IPS-18c (cell line): ENCODE results near the gene BUD23.

Source experiments
- H3K4me3 ChIP-seq: 2 replicates; pipeline ENCODE4 v1.7.0; 2013; ENCODE audit warnings: low read depth, mild to moderate bottlenecking, low read length, moderate library complexity; ENCODE audit not compliant: insufficient read depth
- H3K9me3 ChIP-seq: one replicate; pipeline ENCODE4 v1.6.1; 2013; ENCODE audit warnings: mild to moderate bottlenecking, low read length, moderate library complexity; ENCODE audit not compliant: control insufficient read depth, insufficient read depth

BUD23 gene

DNA sequence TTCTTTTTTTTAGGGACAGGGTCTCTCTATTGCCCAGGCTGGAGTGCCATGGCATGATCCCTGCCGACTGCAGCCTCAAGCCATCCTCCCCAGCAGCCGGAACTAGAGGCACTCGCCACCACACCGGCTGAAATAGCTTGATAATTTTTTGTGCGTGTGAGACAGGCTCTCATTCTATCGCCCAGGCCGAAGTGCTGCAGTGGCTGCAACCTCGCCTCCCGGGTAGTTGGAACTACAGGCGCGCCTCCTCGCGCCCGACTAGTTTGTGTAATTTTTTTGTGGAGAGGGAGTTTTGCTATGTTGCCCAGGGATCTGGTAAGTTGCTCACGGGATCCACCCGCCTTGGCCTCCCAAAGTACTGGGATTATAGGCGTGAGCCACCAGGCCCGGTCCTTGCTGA lies 1.9 kb downstream of the BUD23 start:
- Histone ChIP-seq H3K4me3 (no peak overlapping the region), H3K9me3 (no peaks in the 10 kb centered on the region)

DNA sequence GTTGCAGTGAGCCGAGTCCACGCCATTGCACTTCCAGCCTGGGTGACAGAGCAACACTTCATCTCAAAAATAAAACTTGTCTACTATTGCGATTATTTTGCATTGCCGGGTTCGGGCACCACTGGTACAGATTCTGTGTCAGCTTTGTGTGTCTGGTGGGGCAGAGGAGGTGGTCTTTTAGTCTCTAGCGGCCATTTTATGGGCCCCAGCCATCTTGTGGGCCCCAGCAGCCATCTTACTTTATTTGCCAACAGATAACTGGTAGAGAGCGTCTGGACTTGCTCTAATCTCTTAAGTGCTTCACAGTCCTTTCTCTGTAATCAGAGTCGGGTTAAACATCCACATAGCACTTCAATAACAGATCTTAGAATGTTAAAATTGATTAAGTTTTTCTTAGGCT lies 4.9 kb downstream of the BUD23 start:
- H3K9me3 ChIP-seq: no peaks in the 10 kb centered on the region
- no peak overlapping the region for H3K4me3 ChIP-seq

DNA sequence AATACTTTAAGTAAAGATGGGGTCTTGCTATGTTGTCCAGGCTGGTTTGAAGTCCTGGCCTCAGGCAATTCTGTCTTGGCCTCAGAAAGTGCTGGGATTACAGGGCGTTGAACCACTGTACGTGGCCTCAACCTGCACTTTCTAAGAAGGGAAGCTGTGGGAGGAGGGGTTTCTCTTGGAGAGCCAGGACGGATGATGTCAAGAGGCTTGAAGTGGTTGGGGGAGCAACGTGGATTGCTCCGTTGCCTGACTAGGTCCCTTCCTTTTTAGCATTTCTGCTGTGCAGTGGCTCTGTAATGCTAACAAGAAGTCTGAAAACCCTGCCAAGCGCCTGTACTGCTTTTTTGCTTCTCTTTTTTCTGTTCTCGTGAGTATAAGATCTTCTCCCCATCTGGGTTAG lies 7.2 kb downstream of the BUD23 start:
- H3K4me3 ChIP-seq: no peak overlapping the region
- no peaks in the 10 kb centered on the region for H3K9me3 ChIP-seq

DNA sequence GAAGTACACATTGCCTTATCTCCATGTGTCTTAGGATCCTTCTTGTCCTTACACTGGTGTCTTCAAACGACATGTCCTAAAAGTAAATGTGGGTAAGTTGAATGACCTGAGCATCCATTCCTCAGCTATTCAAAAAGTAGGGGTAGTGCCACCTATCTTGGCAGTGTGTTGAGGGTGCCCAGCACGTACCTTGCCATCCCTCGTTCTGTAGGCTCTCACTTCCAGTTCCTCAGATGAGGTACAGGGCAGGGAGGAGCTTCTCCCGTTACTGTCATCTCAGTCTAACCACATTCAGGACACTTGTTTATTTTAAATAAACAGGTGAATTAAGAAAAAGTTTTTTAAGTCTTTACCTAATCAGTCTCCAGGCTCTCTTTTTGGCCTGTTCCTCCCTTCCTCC lies 13.0 kb downstream of the BUD23 start:
- H3K4me3 ChIP-seq: no peak overlapping the region
- H3K9me3 ChIP-seq: no peaks in the 10 kb centered on the region

DNA sequence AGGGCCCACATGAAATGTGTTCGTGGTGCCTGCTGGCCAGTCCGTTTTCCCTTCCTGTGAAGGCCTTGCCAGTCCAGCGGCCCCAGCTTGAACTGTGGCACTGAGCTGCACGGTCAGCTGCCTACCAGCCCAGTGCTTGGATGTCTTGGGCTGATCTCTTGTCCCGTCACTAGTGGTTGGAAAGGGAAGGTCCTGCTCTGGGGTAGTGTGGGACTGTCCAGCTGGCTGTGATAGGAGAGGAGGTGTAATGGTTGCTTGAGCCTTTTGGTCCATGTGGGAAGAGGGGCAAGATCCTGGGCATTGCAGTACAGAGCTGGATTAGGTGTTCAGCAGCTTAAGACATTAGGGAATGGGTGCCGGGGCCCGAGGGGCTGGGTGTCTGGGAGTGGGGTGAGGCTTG lies 15.0 kb downstream of the BUD23 start:
- Histone ChIP-seq H3K4me3 (no peak overlapping the region), H3K9me3 (no peaks in the 10 kb centered on the region)

DNA sequence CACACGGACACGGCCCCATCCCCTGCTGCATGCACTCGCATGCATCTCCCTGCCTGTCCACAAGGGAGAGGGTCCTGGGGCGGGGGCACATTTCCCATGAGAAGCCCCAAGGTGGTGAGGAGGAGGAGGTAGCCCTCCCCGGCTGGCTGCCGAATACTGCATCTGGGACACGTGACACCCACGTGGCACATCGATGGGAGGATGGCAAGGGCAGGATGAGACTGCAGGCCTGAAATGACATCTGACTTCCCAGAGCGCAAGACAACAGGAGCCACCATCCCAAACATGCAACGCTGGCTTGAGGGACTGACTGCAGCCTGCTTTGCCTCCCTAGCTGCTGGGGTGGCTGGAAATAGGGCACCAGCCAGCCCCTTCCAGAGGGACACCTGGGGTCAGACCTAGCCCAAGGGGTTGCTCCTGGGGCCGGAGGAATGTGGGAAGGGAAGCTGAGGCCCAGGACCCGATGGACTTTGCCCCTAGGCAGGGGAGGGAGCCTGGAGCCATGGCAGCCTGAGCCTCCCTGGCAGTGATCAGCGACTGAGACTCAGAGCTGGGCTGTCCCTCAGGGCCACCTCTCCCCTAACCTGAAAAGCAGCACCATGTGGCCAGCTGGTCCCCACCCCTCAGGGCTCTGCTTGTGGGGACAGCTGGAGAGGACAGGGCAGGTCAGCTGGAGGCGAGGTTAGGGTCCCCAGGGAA lies 16.1 kb downstream of the BUD23 start:
- H3K4me3 ChIP-seq: no peak overlapping the region
- no peaks in the 10 kb centered on the region for H3K9me3 ChIP-seq

DNA sequence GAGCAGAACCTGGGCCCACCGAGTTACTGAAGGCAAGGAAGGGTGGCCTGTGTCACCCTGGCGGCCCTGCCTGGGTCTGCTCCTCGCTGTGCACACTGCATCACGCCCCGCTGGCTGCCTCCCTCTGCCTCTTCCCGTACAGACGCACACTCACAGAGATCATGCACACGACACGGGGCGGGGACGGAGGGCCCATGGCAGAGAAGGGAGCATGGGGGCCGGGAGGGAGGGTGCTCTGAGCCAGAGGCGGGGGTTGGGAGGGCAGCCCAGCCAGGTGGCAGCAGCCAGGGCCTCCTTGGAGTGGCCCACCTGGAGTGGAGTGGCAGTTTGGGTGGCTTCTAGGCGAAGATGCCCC lies 16.6 kb downstream of the BUD23 start:
- no peak overlapping the region for H3K4me3 ChIP-seq
- no peaks in the 10 kb centered on the region for H3K9me3 ChIP-seq

DNA sequence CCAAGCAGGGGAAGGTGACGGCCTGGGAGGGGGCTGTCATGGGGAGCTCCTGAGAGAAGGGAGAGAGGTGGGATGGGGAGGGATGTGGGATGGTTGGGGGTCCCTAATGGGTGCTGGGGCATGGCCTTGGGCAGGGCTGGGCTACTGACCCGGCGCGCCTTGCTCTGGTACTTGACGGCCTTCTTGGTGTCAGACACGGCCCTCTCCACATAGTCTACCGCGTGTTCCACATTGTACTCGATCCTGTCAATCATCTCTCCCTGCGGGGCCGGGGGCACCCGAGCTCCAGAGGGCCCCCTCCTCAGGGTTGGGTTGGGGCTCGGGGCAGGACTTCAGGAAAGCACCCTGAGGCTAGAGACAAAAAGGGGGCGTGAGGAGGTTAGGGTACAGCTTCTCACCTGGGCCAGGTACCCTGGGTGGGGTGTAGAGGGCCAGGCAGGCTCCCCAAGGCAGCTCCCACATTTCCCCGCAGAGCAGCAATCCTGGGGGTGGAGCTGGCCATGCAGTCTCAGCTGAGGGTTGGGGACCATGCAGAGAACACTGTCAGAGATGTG lies 17.3 kb downstream of the BUD23 start:
- no peak overlapping the region for H3K4me3 ChIP-seq

DNA sequence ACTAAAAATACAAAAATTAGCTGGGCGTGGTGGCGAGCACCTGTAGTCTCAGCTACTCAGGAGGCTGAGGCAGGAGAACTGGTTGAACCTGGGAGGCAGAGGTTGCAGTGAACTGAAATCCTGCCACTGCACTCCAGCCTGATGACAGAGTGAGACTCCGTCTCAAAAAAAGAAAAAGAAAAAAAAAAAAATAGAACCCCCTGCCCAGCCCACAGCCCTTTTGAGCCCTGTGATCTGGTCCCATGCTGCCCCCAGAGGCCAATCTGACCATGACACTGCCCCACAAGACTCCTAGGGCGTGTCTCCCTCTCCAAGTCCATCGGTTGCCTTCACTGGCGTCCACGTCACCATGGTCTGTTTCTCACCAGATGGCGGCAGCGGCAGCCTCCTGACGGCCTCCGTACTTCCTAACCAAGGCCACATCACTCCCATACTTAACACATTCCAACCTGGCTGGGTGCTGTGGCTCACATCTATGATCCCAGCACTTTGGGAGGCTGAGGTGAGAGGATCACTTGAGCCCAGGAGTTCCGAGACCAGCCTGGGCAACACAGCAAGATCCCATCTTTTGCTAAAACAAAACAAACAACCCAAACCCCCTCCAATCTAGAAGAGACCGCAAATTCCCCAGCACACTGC lies 18.1 kb downstream of the BUD23 start:
- Histone ChIP-seq H3K4me3 (no peak overlapping the region), H3K9me3 (no peaks in the 10 kb centered on the region)

More for the DNA sequence above, 17.3 kb downstream of the BUD23 start:
- H3K9me3 ChIP-seq: no peaks in the 10 kb centered on the region

DNA sequence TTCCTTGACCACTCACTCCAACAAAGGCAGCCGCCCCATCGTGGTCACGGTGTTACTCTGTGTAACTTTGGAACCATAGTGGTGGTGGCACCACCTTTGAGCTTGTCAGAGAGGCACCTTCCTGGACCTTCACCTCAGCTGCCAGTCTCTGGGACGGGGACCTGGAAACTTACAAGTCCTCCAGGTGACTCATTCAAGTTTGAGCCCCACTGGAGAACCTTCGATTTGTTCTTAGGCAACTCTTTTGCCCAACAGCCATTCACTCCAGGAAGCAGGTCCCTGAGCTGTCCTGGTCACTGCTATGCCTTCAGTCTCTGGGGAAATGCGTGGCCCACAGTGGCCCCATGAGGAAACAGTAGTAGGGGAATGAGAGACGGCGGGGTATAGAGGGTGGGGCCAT lies 18.8 kb downstream of the BUD23 start:
- H3K4me3 ChIP-seq: no peak overlapping the region
- no peaks in the 10 kb centered on the region for H3K9me3 ChIP-seq

DNA sequence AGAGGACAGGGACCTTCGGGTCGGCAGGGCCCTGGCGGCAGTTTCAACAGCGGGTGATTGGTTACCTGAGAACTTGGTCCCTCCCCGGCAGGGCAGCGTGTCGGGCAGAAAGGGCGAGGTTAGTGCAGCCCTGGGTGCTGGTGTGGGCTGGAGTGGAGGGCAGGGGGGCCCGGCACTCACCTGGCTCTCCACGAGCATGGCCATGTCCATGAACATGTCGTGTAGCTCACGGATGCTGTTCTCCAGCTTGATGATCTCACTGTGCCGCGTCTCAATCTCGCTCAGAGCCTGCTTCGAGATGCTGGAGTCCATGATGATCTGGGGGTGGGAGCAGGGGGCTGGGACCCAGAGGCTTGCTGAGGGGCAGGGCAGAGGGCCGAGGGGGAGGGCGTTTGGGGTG lies 19.3 kb downstream of the BUD23 start:
- Histone ChIP-seq H3K4me3 (no peak overlapping the region), H3K9me3 (no peaks in the 10 kb centered on the region)

DNA sequence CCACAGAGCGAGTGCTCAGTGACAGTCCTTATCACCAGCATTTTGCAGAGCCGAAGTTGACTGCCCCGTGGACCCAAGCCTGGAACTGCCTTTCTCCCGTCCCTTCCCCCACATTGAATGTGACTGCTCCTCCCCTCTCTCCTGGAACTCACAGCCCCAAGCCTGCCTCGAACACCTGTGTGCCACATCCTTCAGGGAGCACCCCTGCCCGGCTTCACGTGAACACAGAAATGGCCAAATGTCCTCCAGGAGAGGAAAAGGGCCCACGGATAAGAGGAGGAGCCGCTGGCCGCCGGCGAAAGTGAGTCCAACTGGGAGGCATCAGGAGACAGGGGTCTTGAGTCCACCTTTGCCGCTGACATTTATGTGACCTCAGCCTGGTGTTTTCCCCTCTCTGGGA lies 19.8 kb downstream of the BUD23 start:
- H3K4me3 ChIP-seq: peak overlapping the region; percentile 32
- H3K9me3 ChIP-seq: no peaks in the 10 kb centered on the region

DNA sequence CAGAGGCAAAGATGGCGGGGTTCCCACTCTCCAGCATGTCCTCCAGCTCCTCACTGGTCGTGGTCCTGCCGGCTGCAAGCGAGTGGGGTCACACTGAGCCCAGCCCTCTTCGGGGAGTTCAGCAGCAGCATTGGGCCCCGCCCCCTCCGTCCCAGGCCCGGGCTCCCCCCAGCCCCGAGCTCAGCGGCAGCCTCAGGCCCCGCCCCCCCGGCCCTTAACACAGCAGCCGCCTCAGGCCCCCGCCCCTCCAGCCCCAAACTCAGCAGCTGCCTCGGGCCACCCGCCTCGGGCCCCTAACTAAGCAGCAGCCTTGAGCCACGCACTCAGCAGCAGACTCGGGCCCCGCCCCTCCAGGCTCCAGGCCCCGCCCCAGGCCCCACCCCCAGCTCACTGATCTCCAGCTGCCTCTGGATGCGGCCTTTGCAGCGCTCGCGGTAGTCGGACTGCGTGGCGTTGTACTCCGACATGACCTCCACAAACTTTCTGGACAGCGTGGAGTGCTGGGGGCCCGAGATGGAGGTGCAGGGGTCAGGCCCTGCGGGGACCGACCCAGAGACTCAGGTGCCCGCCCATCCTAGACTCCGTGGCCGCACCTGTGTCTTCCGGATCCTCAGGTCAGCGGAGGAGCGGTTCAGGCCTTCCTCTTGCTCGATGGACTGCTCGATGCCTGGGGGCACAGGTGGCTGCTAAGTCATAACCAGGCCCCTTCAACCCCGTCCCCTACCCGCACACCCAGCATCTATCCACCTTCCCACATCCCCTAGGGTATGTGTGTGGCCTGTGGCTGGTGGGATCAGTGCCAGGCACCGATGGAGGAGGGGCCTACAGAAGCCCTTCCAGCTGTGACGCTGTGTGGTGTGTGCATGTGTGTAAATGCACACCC lies 20.6 kb downstream of the BUD23 start:
- Histone ChIP-seq H3K9me3 (no peaks in the 10 kb centered on the region), H3K4me3 (peak overlapping the region; percentile 32)

DNA sequence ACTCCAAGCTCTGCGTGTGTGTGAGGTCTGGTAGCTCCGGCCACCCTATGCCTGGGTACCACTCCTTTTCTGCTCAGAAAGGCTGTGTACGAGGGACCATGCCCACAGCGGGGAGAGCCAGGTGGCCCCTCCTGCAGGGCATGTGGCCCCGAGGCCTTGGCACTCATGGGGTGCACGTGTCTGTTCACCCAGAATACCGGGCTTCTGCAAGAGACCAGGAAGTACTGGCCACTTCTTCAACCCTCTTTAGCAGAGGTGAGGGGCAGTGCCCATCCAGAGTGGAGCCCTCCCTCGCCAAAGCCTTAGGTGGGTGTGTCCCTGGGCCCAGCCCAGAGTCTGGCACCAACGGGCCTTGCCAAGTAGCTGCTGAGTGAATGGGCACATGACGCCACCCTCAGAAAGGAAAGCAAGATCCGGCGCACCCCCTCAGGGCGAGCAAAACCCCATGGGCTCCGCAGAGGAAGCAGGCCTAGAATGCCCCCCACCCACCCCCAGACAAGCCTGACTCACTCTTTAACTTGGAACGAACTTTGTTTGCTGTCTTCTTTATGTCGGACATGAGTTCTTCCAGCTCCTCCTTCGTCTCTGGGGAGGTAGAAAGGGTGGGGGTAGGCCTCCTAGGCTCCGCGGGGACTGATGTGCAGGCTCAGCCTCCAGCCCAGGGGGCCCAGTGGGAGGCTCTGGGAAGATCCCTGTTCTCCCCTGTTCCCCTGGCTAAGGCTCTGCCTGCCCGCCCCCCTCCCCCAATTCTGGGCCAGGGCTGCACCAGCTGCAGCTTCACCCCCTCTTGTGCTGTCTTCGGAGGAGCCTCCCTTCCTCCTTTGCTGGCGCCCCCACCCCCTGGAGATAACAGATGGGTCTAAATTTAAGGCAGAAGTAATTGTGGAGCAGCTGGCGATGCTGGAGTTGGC lies 21.5 kb downstream of the BUD23 start:
- Histone ChIP-seq H3K9me3 (no peaks in the 10 kb centered on the region), H3K4me3 (no peak overlapping the region)

DNA sequence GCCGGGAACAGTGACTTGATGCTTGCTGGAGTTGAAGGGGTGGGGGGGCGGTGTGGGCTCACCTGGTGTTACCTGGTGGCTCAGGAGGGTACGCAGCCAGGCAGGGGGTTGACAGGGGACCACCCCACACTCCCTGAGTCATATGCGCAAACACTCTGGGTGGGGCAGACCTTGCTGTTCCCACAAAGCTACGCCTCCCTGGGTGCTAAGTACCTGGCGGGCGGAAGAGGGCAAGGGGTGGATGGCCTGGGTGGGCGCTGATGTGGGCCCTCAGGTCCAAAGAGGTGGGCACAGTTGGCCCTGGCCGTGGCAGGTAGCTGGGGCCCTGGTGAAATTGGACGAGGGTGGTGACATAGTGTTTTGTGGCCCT lies 22.1 kb downstream of the BUD23 start:
- Histone ChIP-seq H3K9me3 (no peaks in the 10 kb centered on the region), H3K4me3 (no peak overlapping the region)

DNA sequence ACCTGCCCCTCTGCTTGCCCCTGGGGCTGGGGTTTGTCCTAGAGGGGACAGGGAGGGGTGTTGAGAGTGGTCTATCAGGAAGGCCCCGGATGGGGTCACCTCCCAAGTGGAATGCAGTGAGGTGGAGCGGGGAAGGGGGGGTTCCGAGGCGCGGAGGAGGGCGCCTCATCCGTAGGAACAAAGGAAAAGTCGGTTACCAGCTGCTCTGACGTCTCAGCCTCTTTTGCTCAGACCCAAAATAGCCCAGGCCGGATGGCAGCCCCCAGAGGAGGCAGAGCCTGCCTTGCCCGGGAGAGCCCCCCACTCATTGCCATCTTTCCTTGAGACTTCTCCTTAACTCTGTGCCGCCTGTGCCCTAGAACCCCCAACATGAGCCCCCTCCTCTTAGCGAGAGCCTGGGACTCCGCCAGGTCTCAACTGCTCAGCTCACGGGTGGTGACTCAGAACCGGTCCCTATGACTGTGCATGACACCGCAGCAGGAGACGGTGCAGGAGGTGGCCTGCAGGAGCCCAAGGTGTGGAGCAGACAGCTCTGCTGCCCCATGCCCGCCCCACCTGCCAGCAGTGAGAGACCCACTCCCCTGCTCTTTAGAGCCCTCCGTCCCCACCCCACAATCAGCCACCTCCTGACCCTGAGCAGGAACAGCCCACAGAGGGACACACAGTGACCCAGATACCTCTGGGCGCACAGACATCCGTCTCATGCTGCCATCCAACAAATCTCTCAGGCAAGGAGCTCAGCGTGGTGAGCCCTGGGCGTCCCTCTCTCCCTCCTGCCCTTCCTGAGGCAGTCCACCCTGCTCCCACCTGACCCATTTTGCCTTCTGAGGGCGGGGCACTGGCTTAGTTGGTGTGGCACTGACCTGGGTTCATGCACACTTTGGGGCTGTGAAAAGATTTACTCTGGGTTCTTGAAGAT lies 23.0 kb downstream of the BUD23 start:
- Histone ChIP-seq H3K9me3 (no peaks in the 10 kb centered on the region), H3K4me3 (no peak overlapping the region)
